Hematopoietic multipotent progenitor cell treated with erythropoietin and hydrocortisone succinate and interleukin-3 and kit ligand, for 15 days (in vitro differentiated cells): ENCODE results near the gene MBD6.
"Not testable (repeated sequence)": the region's sequence is repeated elsewhere in the genome, so short reads cannot be mapped to it uniquely, and the experiment has no call there.

Experiments
- DNase-seq: peaks from one replicate; pipeline ENCODE4 v3.0.0-alpha.2; 2015; ENCODE audit warnings: low spot score

MBD6 gene

GRCh38 chr12:57488402-57489156 is 34.0 kb upstream of the MBD6 start:
- peak; percentile 34 for DNase-seq

GRCh38 chr12:57489157-57489641 is 33.4 kb upstream of the MBD6 start:
- DNase-seq: no peak

- DNase-seq: no peak
These were observed 32.5 kb upstream of the MBD6 start for GRCh38 chr12:57490126-57490525.

- peak; percentile 37 for DNase-seq
These were observed 31.0 kb upstream of the MBD6 start for GRCh38 chr12:57491393-57492280.

- DNase-seq: not testable (repeated sequence)
These were observed 27.4 kb upstream of the MBD6 start for GRCh38 chr12:57495051-57495701.

GRCh38 chr12:57496822-57497221 is 25.8 kb upstream of the MBD6 start:
- no peak for DNase-seq

- DNase-seq: no peak
These were observed 25.1 kb upstream of the MBD6 start for GRCh38 chr12:57497223-57498131.

GRCh38 chr12:57498132-57498502 is 24.5 kb upstream of the MBD6 start:
- DNase-seq: no peak

GRCh38 chr12:57498571-57498970 is 24.1 kb upstream of the MBD6 start:
- no peak for DNase-seq

- no peak for DNase-seq
These were observed 22.4 kb upstream of the MBD6 start for GRCh38 chr12:57500213-57500612.

GRCh38 chr12:57502311-57502969 is 20.2 kb upstream of the MBD6 start:
- not testable (repeated sequence) for DNase-seq

- not testable (repeated sequence) for DNase-seq
These were observed 16.1 kb upstream of the MBD6 start for GRCh38 chr12:57506541-57506940.

- DNase-seq: not testable (repeated sequence)
These were observed 14.8 kb upstream of the MBD6 start for GRCh38 chr12:57507796-57508195.

GRCh38 chr12:57511161-57511560 is 11.5 kb upstream of the MBD6 start:
- no peak for DNase-seq

- DNase-seq: no peak
These were observed 10.9 kb upstream of the MBD6 start for GRCh38 chr12:57511588-57512325.

GRCh38 chr12:57512665-57513064 is 10.0 kb upstream of the MBD6 start:
- DNase-seq: no peak

GRCh38 chr12:57513266-57513665 is 9.4 kb upstream of the MBD6 start:
- no peak for DNase-seq

GRCh38 chr12:57513677-57514076 is 8.9 kb upstream of the MBD6 start:
- DNase-seq: not testable (repeated sequence)

- not testable (repeated sequence) for DNase-seq
These were observed 8.4 kb upstream of the MBD6 start for GRCh38 chr12:57514246-57514645.

GRCh38 chr12:57514720-57515407 is 7.8 kb upstream of the MBD6 start:
- no peak for DNase-seq
